Measurements from ENCODE around the gene FAM221A.

DNA sequence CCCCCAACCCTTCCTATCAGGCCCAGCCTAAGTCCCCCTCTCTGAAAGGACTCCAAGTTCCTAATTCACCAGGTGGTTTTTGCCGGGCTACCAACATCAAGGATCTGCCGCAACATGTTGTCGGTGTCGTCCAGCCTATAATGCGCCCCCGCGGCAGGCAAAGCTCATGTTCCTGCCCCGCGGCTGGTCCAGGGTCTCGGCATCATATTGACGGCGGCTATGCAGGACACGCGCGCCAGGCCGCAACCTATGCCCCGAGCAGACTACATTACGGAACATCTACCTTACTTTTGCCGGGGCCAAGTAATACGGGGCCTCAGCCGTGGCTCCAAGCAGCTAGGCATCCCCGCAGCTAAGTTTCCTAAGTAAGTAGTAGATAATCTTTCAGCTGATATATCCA is 24.6 kb upstream of the FAM221A start:
- no peak for TF ChIP-seq POLR2A (conservative IDR thresholded peaks at IDR 0.05)
- TF ChIP-seq BACH1 (tag; IDR thresholded peaks at IDR 0.05), result no peak
- no peak for TF ChIP-seq ZNF175 (CRISPR knock-in tag; IDR thresholded peaks at IDR 0.05; ENCODE audit: low read depth)
- TF ChIP-seq TEAD4 (IDR thresholded peaks at IDR 0.05; ENCODE audit: low read length), result no peak
- no peak for TF ChIP-seq TEAD4 (CRISPR knock-in tag; IDR thresholded peaks at IDR 0.05; ENCODE audit: borderline replicate concordance)
- no peak for TF ChIP-seq TCF7 (IDR thresholded peaks at IDR 0.05; ENCODE audit: borderline replicate concordance)
- TF ChIP-seq, protein P1, sequence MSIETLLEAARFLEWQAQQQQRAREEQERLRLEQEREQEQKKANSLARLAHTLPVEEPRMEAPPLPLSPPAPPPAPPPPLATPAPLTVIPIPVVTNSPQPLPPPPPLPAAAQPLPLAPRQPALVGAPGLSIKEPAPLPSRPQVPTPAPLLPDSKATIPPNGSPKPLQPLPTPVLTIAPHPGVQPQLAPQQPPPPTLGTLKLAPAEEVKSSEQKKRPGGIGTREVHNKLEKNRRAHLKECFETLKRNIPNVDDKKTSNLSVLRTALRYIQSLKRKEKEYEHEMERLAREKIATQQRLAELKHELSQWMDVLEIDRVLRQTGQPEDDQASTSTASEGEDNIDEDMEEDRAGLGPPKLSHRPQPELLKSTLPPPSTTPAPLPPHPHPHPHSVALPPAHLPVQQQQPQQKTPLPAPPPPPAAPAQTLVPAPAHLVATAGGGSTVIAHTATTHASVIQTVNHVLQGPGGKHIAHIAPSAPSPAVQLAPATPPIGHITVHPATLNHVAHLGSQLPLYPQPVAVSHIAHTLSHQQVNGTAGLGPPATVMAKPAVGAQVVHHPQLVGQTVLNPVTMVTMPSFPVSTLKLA (conservative IDR thresholded peaks at IDR 0.05), result no peak

All from K562 (cell line).